Fibroblast of skin of left biceps (primary cell): ENCODE data around the gene CCR8.
"Not testable (repeated sequence)": the region's sequence is repeated elsewhere in the genome, so short reads cannot be mapped to it uniquely, and the experiment has no call there.

Experiments used
- DNase-seq, 2 experiments: peaks; one replicate each; pipeline ENCODE4 v3.0.0-alpha.2; 2013; ENCODE audit warnings: low read depth in 2 of 2

The CCR8 gene

DNA sequence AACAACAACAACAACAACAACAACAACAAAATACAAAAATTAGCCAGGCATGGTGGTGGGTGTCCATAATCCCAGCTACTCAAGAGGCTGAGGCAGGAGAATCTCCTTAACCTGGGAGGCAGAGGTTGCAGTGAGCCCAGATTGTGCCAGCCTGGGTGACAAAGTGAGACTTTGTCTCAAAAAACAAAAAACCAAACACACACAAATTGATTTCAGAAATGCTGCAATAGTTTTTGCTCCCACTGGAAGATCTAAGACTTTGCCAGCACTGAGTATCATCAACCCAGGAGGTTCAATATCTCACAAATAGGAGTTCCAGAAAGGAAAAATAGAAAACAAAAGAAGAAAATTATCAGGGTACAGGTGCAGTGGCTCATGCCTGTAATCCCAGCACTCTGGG is 16.2 kb upstream of the CCR8 start:
- DNase-seq = no peak

DNA sequence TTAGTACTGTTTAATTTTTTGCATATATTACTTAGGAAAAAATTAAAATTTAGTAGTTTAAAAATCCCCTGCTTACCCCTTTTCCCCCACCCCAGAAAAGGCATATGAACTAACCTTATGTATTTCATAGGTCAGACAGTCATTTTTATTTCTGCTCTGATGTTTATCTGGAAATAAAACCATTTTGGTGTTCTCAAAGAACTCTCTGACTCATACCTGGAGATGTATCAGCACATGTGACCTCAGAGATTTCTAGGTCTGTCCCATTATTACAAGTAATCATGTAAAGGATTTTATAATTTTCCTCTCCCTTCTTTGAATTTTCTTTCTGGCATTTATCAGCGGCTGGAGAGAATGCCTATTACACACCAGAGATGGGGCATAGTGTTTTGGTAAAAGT is 14.1 kb upstream of the CCR8 start:
- DNase-seq = no peak

DNA sequence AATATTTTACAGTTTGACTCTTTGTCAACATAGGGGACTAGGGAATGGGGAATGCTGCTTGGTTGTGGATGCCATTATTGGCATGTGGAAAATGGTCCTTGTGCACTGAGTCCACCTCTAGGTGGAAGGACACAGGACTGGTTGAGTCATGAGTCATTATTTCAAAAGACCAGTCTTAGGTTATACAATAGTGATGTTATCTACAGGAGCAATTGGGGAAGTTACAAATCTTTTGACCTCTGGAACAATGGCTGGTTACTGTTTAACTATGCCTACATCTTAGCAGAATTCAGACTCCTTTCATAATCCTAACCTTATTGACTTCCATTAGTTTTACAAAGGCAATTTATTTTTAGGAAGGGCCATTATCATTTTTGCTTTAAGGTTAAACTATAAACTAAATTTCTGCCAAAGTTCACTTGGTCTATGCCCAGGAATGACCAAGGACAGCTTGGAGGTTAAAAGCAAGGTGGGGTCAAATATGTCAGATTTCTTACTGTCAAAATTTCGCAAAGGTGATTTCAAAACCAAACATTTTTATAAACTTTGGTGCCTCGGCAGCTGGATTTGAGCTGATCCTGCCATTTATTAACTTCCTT is 11.8 kb upstream of the CCR8 start:
- no peak for DNase-seq

GRCh38 chr3:39318301-39318700 is 11.2 kb upstream of the CCR8 start:
- DNase-seq = no peak

- no peak for DNase-seq
Observed at GRCh38 chr3:39319249-39319648, 10.3 kb upstream of the CCR8 start.

- not testable (repeated sequence) for DNase-seq
Observed at GRCh38 chr3:39321574-39321983, 7.9 kb upstream of the CCR8 start.

DNA sequence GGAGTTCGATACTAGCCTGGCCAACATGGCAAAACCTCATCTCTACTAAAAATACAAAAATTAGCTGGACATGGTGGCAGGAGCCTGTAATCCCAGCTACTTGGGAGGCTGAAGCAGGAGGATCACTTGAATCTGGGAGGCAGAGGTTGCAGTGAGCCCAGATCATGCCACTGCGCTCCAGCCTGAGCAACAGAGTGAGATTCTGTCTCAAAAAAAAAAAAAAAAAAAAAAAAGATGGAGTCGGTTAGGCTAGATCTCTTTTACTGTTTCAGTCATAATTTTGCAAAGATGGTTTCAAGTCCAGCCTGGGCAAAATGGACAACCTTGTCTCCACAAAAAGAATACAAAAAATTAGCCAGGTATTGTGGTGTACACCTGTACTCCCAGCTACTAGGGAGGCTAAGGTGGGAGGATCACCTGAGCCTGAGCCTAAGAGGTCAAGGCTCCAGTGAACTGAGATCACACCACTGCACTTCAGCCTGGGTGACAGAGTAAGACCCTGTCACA is 7.2 kb upstream of the CCR8 start:
- not testable (repeated sequence) for DNase-seq

DNA sequence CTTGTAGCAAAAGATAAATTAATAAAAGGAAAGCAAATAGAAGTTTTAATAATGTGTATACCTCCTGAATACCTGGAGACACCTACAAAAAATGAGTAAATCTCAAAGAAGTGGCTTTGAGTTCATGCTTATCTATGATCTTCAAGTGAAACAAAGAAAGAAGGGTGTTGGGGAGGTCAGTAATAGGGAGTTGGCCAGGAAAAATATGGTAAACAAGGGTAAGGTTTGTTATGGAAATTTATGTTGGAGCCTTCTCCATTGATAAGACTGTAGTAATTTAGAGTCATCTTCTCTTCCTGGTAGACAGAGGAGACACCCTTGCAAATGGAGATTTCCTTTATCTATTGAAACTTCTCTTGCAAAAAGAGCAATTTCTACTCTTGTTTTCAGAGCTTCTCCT is 6.6 kb upstream of the CCR8 start:
- DNase-seq = no peak

- no peak for DNase-seq
Observed at GRCh38 chr3:39323494-39323893, 6.0 kb upstream of the CCR8 start.

DNA sequence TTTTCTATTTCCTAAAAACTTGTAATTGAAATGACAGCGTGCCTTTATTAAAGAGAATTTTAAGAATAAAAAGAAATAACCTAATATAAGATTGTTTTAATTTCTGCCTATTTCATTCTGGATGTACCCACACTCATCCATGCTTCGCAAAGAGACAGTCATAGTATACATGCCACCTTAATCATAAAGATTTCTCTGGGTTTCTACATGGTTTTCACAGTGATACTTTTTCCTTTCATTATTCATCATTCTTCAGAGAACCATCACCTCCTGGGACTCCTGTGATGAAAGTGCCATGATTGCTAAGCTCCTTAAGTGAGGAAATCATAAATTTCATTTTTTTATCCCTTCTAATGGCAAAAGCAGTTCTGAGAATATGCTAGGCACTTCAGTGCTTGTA is 4.3 kb upstream of the CCR8 start:
- DNase-seq = no peak

DNA sequence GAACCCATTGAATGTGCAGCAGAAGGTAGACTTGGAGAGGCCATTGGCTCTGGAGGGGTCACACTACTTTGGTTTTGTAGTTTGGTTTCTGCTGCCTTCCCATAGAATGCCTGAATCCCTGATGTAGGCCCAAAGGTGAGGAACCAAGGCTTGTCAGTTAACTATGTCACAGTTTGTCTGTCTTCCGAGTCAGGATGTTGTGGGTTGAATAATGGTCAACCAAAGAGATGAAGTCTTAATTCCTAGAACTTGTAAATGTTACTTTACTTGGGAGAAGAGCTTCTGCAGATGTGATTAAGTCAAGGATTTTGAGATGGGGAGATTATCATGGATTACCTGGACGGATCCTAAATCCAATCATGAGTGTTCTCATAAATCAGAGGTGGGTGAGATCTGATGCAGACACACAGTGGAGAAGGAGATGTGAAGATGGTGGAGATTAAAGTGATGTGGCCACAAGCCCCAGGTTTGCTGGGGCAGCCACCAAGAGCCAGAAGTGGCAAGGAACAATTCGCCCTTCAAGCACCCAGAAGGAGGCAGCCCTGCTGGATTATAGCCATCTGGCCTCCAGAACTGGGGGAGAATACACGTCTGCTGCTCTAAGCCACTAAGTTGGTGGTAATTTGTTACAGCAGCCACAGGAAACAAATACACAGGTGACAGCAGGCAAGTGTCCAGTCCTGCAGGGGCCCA is 2.3 kb upstream of the CCR8 start:
- DNase-seq = no peak

DNA sequence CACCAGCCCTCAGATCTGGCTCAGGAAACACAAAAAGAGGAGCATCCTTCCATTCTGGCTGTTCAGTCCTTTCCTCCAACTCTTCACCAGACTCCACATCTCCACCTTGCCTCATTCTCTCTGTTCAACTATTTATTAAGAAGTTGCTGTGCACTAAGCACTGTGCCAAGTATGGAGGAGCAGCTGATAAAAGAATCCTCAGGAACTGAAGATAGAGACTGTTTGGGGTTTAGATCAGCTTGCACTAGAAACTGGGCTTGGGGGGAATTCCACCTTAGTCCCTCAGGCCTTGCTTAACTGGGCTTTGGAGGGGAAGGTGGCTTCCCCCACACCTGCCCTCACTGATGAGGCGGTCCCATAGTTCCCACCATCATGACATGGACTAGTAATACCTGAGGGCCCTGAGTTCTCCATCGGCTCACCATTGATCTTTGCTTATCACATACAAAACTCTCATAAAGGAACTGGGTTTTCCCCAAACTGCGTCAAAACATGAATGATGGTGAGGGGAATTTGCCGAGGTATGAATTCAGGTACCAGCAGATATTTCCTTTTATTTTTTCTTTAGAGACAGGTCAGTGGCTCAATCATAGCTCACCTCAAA is 1.7 kb upstream of the CCR8 start:
- no peak for DNase-seq

GRCh38 chr3:39330824-39331223 is 1.3 kb downstream of the CCR8 start:
- no peak for DNase-seq

DNA sequence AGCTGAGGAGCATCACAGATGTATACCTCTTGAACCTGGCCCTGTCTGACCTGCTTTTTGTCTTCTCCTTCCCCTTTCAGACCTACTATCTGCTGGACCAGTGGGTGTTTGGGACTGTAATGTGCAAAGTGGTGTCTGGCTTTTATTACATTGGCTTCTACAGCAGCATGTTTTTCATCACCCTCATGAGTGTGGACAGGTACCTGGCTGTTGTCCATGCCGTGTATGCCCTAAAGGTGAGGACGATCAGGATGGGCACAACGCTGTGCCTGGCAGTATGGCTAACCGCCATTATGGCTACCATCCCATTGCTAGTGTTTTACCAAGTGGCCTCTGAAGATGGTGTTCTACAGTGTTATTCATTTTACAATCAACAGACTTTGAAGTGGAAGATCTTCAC is 3.0 kb downstream of the CCR8 start:
- DNase-seq = no peak

DNA sequence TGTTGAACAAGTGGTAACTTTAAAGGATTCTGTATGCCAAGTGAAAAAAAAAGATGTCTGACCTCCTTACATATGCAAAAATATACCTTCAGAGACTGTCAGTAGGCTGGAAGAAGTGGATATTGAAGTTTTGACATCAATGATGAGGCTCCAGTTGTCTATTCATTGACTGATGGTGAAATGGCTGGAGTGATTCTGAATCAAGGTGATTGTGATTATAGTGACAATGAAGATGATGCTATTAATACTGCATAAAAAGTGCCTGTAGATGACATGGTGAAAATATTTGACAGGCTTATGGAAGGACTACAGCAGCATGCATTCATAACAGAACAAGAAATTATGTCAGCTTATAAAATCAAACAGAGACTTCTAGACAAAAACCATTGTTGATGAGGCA is 4.1 kb downstream of the CCR8 start:
- DNase-seq = no peak

DNA sequence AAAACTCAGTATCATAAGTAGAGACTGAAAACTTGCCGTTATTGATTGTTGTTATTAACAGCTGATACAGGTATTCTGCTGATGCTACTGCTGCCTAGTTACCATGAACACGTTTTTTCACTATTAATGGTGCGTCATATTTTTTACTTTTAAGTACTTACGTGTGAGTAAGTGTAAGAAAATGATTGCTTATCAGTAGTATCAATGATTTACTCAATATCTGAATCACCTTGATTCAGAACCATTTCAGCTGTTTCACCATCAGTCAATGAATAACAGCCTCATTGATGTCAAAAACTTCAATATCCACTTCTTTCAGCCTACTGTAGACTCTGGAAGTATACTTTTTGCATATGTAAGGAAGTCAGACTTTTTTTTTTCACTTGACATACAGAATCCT is 4.7 kb downstream of the CCR8 start:
- no peak for DNase-seq

DNA sequence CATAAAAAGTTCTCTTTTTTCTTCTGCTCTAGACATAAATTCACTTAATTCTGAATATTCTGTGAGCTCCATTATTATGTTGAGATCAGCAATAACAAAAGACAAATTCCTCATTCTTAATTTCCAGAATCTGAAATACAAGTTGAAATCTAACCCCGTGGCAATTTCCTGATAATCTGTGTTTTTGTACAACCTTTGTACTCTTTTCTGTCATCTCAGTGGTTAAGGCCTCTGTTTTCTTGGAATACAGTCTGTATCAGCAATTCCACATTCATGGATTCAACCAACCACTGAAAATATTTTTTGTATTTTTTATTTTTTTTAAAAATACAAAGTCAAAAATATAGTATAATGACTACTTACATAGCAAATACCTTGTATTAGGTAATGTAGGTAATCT is 8.7 kb downstream of the CCR8 start:
- DNase-seq = no peak

DNA sequence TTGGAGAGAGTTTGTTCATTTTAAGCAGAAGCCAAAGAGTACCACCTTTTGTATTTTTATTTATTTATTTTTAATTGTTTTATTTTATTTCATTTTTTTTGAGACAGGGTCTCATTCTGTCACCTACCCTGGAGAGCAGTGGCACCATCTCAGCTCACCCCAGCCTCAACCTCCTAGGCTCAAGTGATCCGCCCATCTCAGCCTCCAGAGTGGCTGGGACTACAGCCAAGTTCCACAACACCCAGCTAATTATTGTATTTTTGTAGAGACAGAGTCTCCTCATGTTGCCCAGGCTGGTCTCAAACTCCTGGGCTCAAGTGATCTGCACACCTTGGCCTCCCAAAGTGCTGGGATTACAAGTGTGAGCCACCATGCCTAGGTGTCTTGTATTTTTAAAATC is 9.6 kb downstream of the CCR8 start:
- no peak for DNase-seq

GRCh38 chr3:39343076-39343717 is 13.7 kb downstream of the CCR8 start:
- no peak for DNase-seq

DNA sequence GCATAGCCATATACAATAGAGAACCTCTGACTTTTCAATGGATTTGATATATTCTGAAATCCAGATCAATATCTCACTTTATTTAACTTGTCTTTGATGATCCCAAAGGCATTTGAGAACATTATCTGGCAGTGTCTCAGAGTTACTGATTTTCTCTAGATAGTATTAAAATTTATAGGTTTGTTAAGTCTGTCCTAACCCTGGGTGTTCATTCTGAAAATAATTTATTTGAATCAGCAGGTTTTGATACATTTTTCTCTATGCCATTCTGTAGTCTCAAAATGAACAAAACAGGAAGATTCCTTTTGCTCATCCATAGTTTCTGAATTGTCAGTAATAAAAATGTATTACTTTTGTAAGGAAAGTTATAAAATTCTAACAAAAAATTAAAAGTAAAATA is 14.3 kb downstream of the CCR8 start:
- DNase-seq = no peak

- no peak for DNase-seq
Observed at GRCh38 chr3:39344746-39345344, 15.3 kb downstream of the CCR8 start.

GRCh38 chr3:39346785-39347585 is 17.5 kb downstream of the CCR8 start:
- DNase-seq = no peak
